HUES6 (cell line): ENCODE data around the gene BCAM.
"Not testable (repeated sequence)": the region's sequence is repeated elsewhere in the genome, so short reads cannot be mapped to it uniquely, and the experiment has no call there.

Source experiments
- H3K27ac ChIP-seq: 2 replicates; pipeline ENCODE4 v1.7.0; 2013; ENCODE audit warnings: low read depth, mild to moderate bottlenecking, low read length, inconsistent platforms
- H3K27me3 ChIP-seq: 2 replicates; pipeline ENCODE4 v1.6.1; 2013; ENCODE audit warnings: low read length; ENCODE audit not compliant: control insufficient read depth, insufficient read depth
- H3K36me3 ChIP-seq: 2 replicates; pipeline ENCODE4 v1.6.1; 2013; ENCODE audit warnings: low read length; ENCODE audit not compliant: control insufficient read depth, insufficient read depth
- H3K4me1 ChIP-seq: 2 replicates; pipeline ENCODE4 v1.6.1; 2013; ENCODE audit warnings: low read length; ENCODE audit not compliant: control insufficient read depth, insufficient read depth
- H3K4me3 ChIP-seq: 2 replicates; pipeline ENCODE4 v1.5.1; 2013; ENCODE audit warnings: low read depth, low read length
- H3K9ac ChIP-seq: one replicate; pipeline ENCODE4 v1.6.1; 2013; ENCODE audit warnings: mild to moderate bottlenecking, low read length
- H3K9me3 ChIP-seq: 2 replicates; pipeline ENCODE4 v1.6.1; 2013; ENCODE audit warnings: low read depth, low read length; ENCODE audit not compliant: control insufficient read depth, insufficient read depth

BCAM gene

GRCh38 chr19:44776402-44777096 lies 32.4 kb upstream of the BCAM start:
- H3K27me3 ChIP-seq: no peaks in the 10 kb centered on the region
- H3K27ac ChIP-seq: no peak overlapping the region
- no peaks in the 10 kb centered on the region for H3K36me3 ChIP-seq
- peaks cover 6% of the 10 kb centered on the region; the same call in 1 of the 2 replicates for H3K4me1 ChIP-seq
- H3K4me3 ChIP-seq: no peak overlapping the region
- no peak overlapping the region for H3K9ac ChIP-seq
- no peaks in the 10 kb centered on the region for H3K9me3 ChIP-seq

DNA sequence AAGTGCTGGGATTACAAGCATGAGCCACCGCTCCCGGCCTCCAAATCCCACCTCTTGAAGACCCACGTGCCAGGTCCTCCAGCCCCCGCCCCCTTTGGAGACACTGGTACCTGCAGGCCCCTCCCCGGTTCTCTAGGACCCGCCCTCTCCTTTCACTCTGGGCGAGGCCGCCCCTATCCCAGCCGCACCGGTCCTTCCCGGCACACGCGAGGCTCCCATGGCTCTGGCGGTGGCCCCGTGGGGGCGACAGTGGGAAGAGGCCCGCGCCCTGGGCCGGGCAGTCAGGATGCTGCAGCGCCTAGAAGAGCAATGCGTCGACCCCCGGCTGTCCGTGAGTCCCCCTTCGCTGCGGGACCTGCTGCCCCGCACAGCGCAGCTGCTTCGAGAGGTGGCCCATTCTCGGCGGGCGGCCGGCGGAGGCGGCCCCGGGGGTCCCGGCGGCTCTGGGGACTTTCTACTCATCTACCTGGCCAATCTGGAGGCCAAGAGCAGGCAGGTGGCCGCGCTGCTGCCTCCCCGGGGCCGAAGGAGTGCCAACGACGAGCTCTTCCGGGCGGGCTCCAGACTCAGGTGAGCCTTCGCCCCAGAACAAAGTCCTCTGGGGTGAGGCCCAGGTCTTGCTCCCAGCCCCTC lies 31.1 kb upstream of the BCAM start, which contains the start of gene CBLC:
Gene CBLC, plus strand, starts transcription at position 176 of the 633 bp plus-strand sequence. Its CDS starts 42 bp downstream, at position 218.
- H3K9ac ChIP-seq: peak within 1 kb of the TSS; percentile 44

DNA sequence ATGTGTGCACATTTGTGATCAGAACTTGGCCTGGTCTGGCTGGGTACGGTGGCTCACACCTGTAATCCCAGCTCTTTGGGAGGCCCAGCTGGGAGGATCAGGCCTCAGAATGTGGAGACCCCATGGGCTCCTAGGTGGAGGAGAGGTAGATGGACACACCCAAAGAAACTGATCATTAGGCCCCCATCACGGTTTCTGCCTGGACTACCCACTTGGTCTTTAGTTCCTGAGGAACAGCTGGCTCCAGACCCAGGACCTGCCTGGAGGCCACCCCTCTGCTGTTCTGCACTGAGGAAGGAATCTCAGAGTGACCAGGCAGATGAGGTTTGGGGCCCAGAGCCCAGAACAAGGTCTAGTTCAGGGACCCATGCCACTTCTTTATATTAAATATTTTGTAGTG lies 29.8 kb upstream of the BCAM start:
- H3K9ac ChIP-seq: no peak overlapping the region
- H3K4me3 ChIP-seq: no peak overlapping the region
- H3K27ac ChIP-seq: no peak overlapping the region
- H3K27me3 ChIP-seq: no peaks in the 10 kb centered on the region
- no peaks in the 10 kb centered on the region for H3K9me3 ChIP-seq
- H3K36me3 ChIP-seq: no peaks in the 10 kb centered on the region
- H3K4me1 ChIP-seq: peaks cover 6% of the 10 kb centered on the region; the same call in 1 of the 2 replicates

More for the DNA sequence above, 31.1 kb upstream of the BCAM start, which contains the start of gene CBLC:
- H3K36me3 ChIP-seq: no peaks in the 10 kb centered on the region
- no peak within 1 kb of the TSS for H3K27ac ChIP-seq
- H3K27me3 ChIP-seq: no peaks in the 10 kb centered on the region
- H3K4me3 ChIP-seq: peak within 1 kb of the TSS; percentile 81
- peaks cover 6% of the 10 kb centered on the region; the same call in 1 of the 2 replicates for H3K4me1 ChIP-seq
- H3K9me3 ChIP-seq: no peaks in the 10 kb centered on the region

DNA sequence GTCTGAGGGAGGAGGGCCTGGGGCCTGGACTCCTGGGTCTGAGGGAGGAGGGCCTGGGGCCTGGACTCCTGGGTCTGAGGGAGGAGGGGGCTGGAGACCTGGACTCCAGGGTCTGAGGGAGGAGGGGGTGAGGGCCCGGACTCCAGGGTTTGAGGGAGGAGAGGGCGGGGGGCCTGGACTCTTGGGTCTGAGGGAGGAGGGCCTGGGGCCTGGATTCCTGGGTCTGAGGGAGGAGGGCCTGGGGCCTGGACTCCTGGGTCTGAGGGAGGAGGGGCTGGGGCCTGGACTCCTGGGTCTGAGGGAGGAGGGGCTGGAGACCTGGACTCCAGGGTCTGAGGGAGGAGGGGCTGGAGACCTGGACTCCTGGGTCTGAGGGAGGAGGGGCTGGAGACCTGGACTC lies 27.2 kb upstream of the BCAM start:
- not testable (repeated sequence) for H3K27me3 ChIP-seq, H3K4me3 ChIP-seq, H3K4me1 ChIP-seq, H3K9me3 ChIP-seq, H3K9ac ChIP-seq, H3K36me3 ChIP-seq, H3K27ac ChIP-seq

- no peak overlapping the region for H3K9ac ChIP-seq
- no peaks in the 10 kb centered on the region for H3K9me3 ChIP-seq
- no peaks in the 10 kb centered on the region for H3K27me3 ChIP-seq
- H3K27ac ChIP-seq: no peak overlapping the region
- H3K36me3 ChIP-seq: peaks cover 9% of the 10 kb centered on the region
- no peak overlapping the region for H3K4me3 ChIP-seq
- H3K4me1 ChIP-seq: no peaks in the 10 kb centered on the region
Observed at GRCh38 chr19:44782729-44783128, 26.2 kb upstream of the BCAM start.

DNA sequence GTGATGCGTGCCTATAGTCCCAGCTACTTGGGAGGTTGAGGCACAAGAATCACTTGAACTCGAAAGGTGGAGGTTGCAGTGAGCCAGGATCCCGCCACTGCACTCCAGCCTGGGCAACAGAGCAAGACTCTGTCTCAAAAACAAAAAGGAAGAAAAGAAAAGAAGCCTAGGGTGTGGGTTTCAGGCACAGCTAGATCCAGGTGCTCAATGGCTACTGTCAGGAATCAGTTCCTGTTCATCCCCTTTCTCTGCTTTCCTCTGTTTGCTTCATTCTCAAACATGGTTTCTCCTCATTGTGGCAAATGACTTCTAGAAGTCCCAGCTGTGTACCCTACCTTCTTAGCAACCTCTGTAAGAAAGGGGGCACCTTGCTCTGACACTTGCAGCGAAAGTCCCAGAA lies 25.4 kb upstream of the BCAM start:
- Histone ChIP-seq H3K4me1 (no peaks in the 10 kb centered on the region), H3K27me3 (no peaks in the 10 kb centered on the region), H3K4me3 (no peak overlapping the region), H3K27ac (no peak overlapping the region), H3K9me3 (no peaks in the 10 kb centered on the region), H3K36me3 (peaks cover 9% of the 10 kb centered on the region), H3K9ac (no peak overlapping the region)

DNA sequence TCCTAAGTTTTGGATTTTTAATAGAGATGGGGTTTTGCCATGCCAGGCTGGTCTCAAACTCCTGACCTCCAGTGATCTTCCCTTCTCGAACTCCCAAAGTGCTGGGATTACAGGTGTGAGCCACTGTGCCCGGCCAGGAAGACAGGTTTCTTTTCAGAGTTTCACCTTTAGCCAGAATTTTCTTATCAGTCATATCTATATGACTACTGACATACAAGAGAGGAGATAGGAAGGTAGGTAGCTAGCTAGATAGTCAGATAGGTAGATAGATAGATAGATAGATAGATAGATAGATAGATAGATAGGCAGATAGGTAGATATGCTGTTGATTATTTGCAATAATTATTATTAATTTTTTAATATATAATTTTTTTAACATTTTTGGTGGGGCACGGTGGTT lies 23.6 kb upstream of the BCAM start:
- Histone ChIP-seq H3K36me3 (peaks cover 13% of the 10 kb centered on the region), H3K4me3 (no peak overlapping the region), H3K27me3 (no peaks in the 10 kb centered on the region), H3K9me3 (no peaks in the 10 kb centered on the region), H3K4me1 (no peaks in the 10 kb centered on the region), H3K27ac (no peak overlapping the region), H3K9ac (no peak overlapping the region)

DNA sequence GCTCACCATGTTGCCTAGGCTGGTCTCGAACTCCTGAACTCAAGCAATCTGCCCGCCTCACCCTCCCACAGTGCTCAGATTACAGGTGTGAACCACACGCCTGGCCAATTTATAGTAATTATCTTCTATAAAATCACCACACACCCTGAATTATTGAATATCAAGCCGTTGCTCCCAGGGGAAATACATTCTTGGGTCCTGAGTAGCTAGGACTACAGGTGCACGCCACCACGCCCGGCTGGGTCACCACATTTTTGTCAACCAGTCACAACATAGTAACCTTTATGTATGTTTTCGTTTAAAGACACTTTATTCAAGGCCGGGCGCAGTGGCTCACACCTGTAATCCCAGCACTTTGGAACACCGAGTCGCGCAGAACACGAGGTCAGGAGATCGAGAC lies 22.9 kb upstream of the BCAM start:
- Histone ChIP-seq H3K36me3 (peaks cover 13% of the 10 kb centered on the region), H3K4me3 (no peak overlapping the region), H3K27ac (no peak overlapping the region), H3K9ac (no peak overlapping the region), H3K4me1 (no peaks in the 10 kb centered on the region), H3K27me3 (no peaks in the 10 kb centered on the region), H3K9me3 (no peaks in the 10 kb centered on the region)

GRCh38 chr19:44788971-44789370 lies 19.9 kb upstream of the BCAM start:
- Histone ChIP-seq H3K9ac (no peak overlapping the region), H3K27me3 (no peaks in the 10 kb centered on the region), H3K27ac (no peak overlapping the region), H3K4me3 (no peak overlapping the region), H3K4me1 (no peaks in the 10 kb centered on the region; the same call in 1 of the 2 replicates), H3K9me3 (no peaks in the 10 kb centered on the region), H3K36me3 (peaks cover 29% of the 10 kb centered on the region)

DNA sequence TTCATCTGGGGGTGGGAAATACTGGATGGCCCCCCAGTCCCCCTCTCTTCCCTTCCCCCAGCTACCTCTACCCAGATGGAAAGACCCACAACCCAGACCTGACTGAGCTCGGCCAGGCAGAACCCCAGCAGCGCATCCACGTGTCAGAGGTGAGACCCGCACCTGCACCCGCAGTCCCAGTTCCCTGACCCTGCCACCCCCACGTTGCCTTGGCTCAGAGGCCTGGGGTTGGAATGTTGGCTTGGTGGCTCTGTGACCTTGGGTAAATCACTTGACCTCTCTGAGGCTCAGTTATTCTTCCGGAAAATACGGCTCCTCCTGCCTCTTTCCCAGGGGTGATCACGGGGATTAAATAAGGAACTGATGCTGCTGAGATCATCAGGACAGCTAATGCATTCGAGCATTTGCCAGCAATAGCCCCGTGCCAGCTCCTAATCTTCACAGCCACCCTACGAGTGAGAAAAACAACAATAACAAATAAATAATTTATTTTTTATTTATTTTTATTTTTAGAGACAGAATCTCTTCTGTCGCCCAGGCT lies 18.9 kb upstream of the BCAM start:
- Histone ChIP-seq H3K9me3 (no peaks in the 10 kb centered on the region), H3K27me3 (no peaks in the 10 kb centered on the region), H3K4me1 (no peaks in the 10 kb centered on the region; the same call in 1 of the 2 replicates), H3K27ac (no peak overlapping the region), H3K36me3 (peaks cover 34% of the 10 kb centered on the region), H3K9ac (no peak overlapping the region), H3K4me3 (no peak overlapping the region)

- Histone ChIP-seq H3K27me3 (no peaks in the 10 kb centered on the region), H3K9me3 (no peaks in the 10 kb centered on the region), H3K9ac (no peak overlapping the region), H3K4me3 (no peak overlapping the region), H3K27ac (no peak overlapping the region), H3K36me3 (peaks cover 25% of the 10 kb centered on the region), H3K4me1 (peaks cover 13% of the 10 kb centered on the region)
Observed at GRCh38 chr19:44792281-44792680, 16.6 kb upstream of the BCAM start.
